ENCODE data around the gene RPL37.
"Not testable (repeated sequence)": the region's sequence is repeated elsewhere in the genome, so short reads cannot be mapped to it uniquely, and the experiment has no call there.

The RPL37 gene

GRCh38 chr5:40832345-40832744, 2.7 kb downstream of the RPL37 start:
- DNase-seq = no peak

- no peak for DNase-seq
Measured at GRCh38 chr5:40831346-40832210, 3.4 kb downstream of the RPL37 start.

- no peak for DNase-seq
Measured at GRCh38 chr5:40829748-40830533, 5.1 kb downstream of the RPL37 start.

- DNase-seq = no peak
Measured at GRCh38 chr5:40828690-40829661, 6.0 kb downstream of the RPL37 start.

GRCh38 chr5:40828021-40828631, 6.9 kb downstream of the RPL37 start:
- no peak for DNase-seq

GRCh38 chr5:40827188-40827977, 7.6 kb downstream of the RPL37 start:
- no peak for DNase-seq

- DNase-seq = no peak
Measured at GRCh38 chr5:40826489-40827187, 8.4 kb downstream of the RPL37 start.

- DNase-seq = not testable (repeated sequence)
Measured at GRCh38 chr5:40825461-40826043, 9.5 kb downstream of the RPL37 start.

- no peak for DNase-seq
Measured at GRCh38 chr5:40823459-40823858, 11.6 kb downstream of the RPL37 start.

GRCh38 chr5:40813698-40814281, 21.2 kb downstream of the RPL37 start:
- DNase-seq = no peak

GRCh38 chr5:40812125-40812524, 22.9 kb downstream of the RPL37 start:
- no peak for DNase-seq

GRCh38 chr5:40801771-40802562, 33.1 kb downstream of the RPL37 start:
- DNase-seq = no peak

- no peak for DNase-seq
Measured at GRCh38 chr5:40799258-40799657, 35.8 kb downstream of the RPL37 start.

- no peak for DNase-seq
Measured at GRCh38 chr5:40798801-40799210, 36.2 kb downstream of the RPL37 start.

GRCh38 chr5:40798012-40798800, 36.8 kb downstream of the RPL37 start, which contains the start of gene PRKAA1:
TSS of gene PRKAA1 (minus strand) at chr5:40798374. CDS start at chr5:40798189, 185 bp downstream.
- DNase-seq = no peak

GRCh38 chr5:40797273-40798011, 37.6 kb downstream of the RPL37 start:
- no peak for DNase-seq

- DNase-seq = no peak
Measured at GRCh38 chr5:40796487-40796889, 38.5 kb downstream of the RPL37 start.

Measured in cortex of kidney (tissue), 1 donor.